Endothelial cell of umbilical vein (primary cell): ENCODE data around the gene RNF214. TPM values are rescaled to one million over a fixed set of nuclear protein-coding genes. Genes with fewer than 3 reads are reported as not detected.

Experiments used
- BruUV-seq: library from RNA; stranded (reverse); fragments of 400-500 nt; replicated peaks from 2 replicates; lab custom pipeline; 2021; lab: Mats Ljungman, UMichigan
- CTCF ChIA-PET: fragments of 300-600, 350-600 bp; sonication (Branson Sonifier 250); formaldehyde crosslinking; loops from one replicate; lab custom pipeline; 2021; ENCODE audit warnings: antibody characterized with exemption, inconsistent platforms; lab: Charles Lee
- POLR2A ChIA-PET: fragments of 300-600, 350-600 bp; sonication (Branson Sonifier 250); formaldehyde crosslinking; loops from one replicate; lab custom pipeline; 2021; ENCODE audit warnings: antibody characterized with exemption, inconsistent platforms; lab: Charles Lee
- DNase-seq: peaks from one replicate; pipeline ENCODE4 v3.0.0-alpha.2; 2011; ENCODE audit warnings: low read depth, low spot score
- FAIRE-seq: peaks from 2 replicates; lab custom pipeline; 2011; peaks lifted over from hg19 to GRCh38; lab: Jason Lieb, UNC
- H2AFZ ChIP-seq: 2 replicates; pipeline ENCODE4 v1.6.0; 2012; ENCODE audit warnings: low read depth, low read length, control low read depth, inconsistent platforms
- H3K27ac ChIP-seq: 2 replicates; pipeline ENCODE4 v1.5.1; 2011; ENCODE audit warnings: low read depth, mild to moderate bottlenecking, control low read depth, low read length, moderate library complexity; ENCODE audit not compliant: insufficient read depth
- H3K27me3 ChIP-seq, 2 experiments: 2 replicates each; pipeline versions ENCODE4 v1.6.0 to v1.6.1; 2011; ENCODE audit warnings: low read length in 2 of 2, mixed read lengths in 1 of 2; ENCODE audit not compliant: control insufficient read depth in 2 of 2, insufficient read depth in 2 of 2
- H3K36me3 ChIP-seq, 2 experiments: 2 replicates in 1 of 2; 3 replicates in 1 of 2; pipeline ENCODE4 v1.5.1; 2011; ENCODE audit warnings: low read length in 2 of 2, mild to moderate bottlenecking in 1 of 2, moderate library complexity in 1 of 2; ENCODE audit not compliant: control insufficient read depth in 2 of 2, insufficient read depth in 2 of 2; ENCODE audit errors: extremely low read depth in 1 of 2
- H3K4me1 ChIP-seq: 3 replicates; pipeline ENCODE4 v1.5.1; 2011; ENCODE audit warnings: mild to moderate bottlenecking, low read length; ENCODE audit not compliant: control insufficient read depth, insufficient read depth; ENCODE audit errors: extremely low read depth
- H3K4me2 ChIP-seq: 2 replicates; pipeline ENCODE4 v1.6.1; 2011; ENCODE audit warnings: low read length, control low read depth, mixed read lengths; ENCODE audit not compliant: insufficient read depth
- H3K4me3 ChIP-seq, 3 experiments: fragments of 200-600 bp in 1 of 3; sonication (generic), shearing (Covaris generic) in 1 of 3; replicated peaks in 1 of 3; 2 replicates each; pipeline ENCODE4 v1.5.1; 2011 to 2016; ENCODE audit warnings: control low read depth in 3 of 3, low read length in 3 of 3, mild to moderate bottlenecking in 2 of 3, inconsistent platforms in 1 of 3, low read depth in 1 of 3, moderate library complexity in 1 of 3; ENCODE audit not compliant: insufficient read depth in 1 of 3
- H3K79me2 ChIP-seq: 2 replicates; pipeline ENCODE4 v1.6.0; 2012; ENCODE audit warnings: low read length, inconsistent platforms; ENCODE audit not compliant: control insufficient read depth, insufficient read depth
- H3K9ac ChIP-seq: replicated peaks from 2 replicates; pipeline ENCODE3; 2011; ENCODE audit warnings: low read length, control low read depth; ENCODE audit not compliant: insufficient read depth; ENCODE audit errors: extremely low read depth
- H3K9me1 ChIP-seq: replicated peaks from 3 replicates; pipeline ENCODE4 v1.6.0; 2011; ENCODE audit warnings: mild to moderate bottlenecking, low read length; ENCODE audit not compliant: control insufficient read depth, insufficient read depth; ENCODE audit errors: extremely low read depth
- H3K9me3 ChIP-seq: replicated peaks from 2 replicates; pipeline ENCODE4 v1.5.1; 2012; ENCODE audit warnings: low read length, inconsistent platforms; ENCODE audit not compliant: control insufficient read depth, insufficient read depth
- H4K20me1 ChIP-seq: replicated peaks from 2 replicates; pipeline ENCODE3; 2011; ENCODE audit warnings: mild to moderate bottlenecking, low read length; ENCODE audit not compliant: control insufficient read depth, insufficient read depth; ENCODE audit errors: extremely low read depth
- CTCF ChIP-seq, 2 donors: IDR thresholded peaks; 1 replicate in 1 of 2; 2 replicates in 1 of 2; pipeline ENCODE4 v1.5.1; 2011; ENCODE audit warnings: low read length in 2 of 2, mild to moderate bottlenecking in 2 of 2, moderate library complexity in 2 of 2, control low read depth in 1 of 2, inconsistent platforms in 1 of 2, low read depth in 1 of 2; ENCODE audit not compliant: insufficient read depth in 1 of 2; ENCODE audit errors: extremely low read depth in 1 of 2
- EZH2 ChIP-seq: IDR thresholded peaks from 2 replicates; pipeline ENCODE4 v1.6.1; 2012; ENCODE audit warnings: borderline replicate concordance, low read depth, mild to moderate bottlenecking, moderate library complexity, low read length, inconsistent platforms; ENCODE audit not compliant: severe bottlenecking
- FOS ChIP-seq: IDR thresholded peaks from 2 replicates; pipeline ENCODE4 v1.6.1; 2011; ENCODE audit warnings: mild to moderate bottlenecking, low read length, moderate library complexity, borderline replicate concordance; ENCODE audit not compliant: insufficient read depth
- GATA2 ChIP-seq: IDR thresholded peaks from 2 replicates; pipeline ENCODE4 v1.7.0; 2011; ENCODE audit warnings: low read depth, mild to moderate bottlenecking, moderate library complexity, mixed read lengths, low read length; ENCODE audit not compliant: insufficient read length, insufficient read depth
- JUN ChIP-seq: IDR thresholded peaks from 2 replicates; pipeline ENCODE4 v1.6.1; 2011; ENCODE audit warnings: borderline replicate concordance, low read depth; ENCODE audit not compliant: insufficient read length, insufficient read depth
- MAX ChIP-seq: IDR thresholded peaks from 2 replicates; pipeline ENCODE4 v1.6.1; 2011; ENCODE audit not compliant: insufficient read depth, insufficient read length
- MYC ChIP-seq: IDR thresholded peaks from one replicate; pipeline ENCODE4 v1.6.1; 2011; ENCODE audit warnings: mild to moderate bottlenecking, low read depth, low read length
- POLR2A ChIP-seq: IDR thresholded peaks from 2 replicates; pipeline ENCODE4 v1.6.1; 2012; ENCODE audit warnings: low read depth, mild to moderate bottlenecking, control low read depth, low read length
- POLR2AphosphoS5 ChIP-seq: IDR thresholded peaks from 2 replicates; pipeline ENCODE4 v1.6.1; 2012; ENCODE audit warnings: low read depth, mild to moderate bottlenecking, control low read depth, low read length, moderate library complexity; ENCODE audit not compliant: insufficient read depth
- dilution Hi-C: fragments of 300-500 bp; cut with MboI; formaldehyde crosslinking; loops from one replicate; pipeline ENCODE4 v1.15.0; 2019; ENCODE audit warnings: low sequenced_read_pairs; ENCODE audit not compliant: extremely low pct_ligation_motif_present
- intact Hi-C: fragments of 100-400 bp; cut with micrococcal nuclease; formaldehyde crosslinking; loops from one replicate; pipeline ENCODE4 v1.10.0; 2022
- polyA plus RNA-seq, 4 experiments: library from polyadenylated mRNA; depleted of rRNA in 3 of 4; stranded (reverse) in 3 of 4; unstranded in 1 of 4; fragments of >200 nt; gene quantifications; 2 replicates each; pipeline versions ENCODE4 v1.2.1 to v1.2.3, GENCODE V29; 2011 to 2012; ENCODE audit warnings: missing spikeins in 1 of 4
- total RNA-seq: library from RNA; stranded (reverse); gene quantifications from 2 replicates; pipeline ENCODE4 v1.2.3, GENCODE V29; 2021

The RNF214 gene
- total and polyA plus RNA-seq, 2 donors (not counting 3 experiments of a cell fraction or from before 2014, with no cell fraction given) = 24.3 to 28.2 TPM

GRCh38 chr11:117281159-117281558, 48.7 kb downstream of the RNF214 start:
- peak overlapping the region; percentile 57 for H3K27ac ChIP-seq
- DNase-seq (peak; percentile 90), FAIRE-seq (peak; percentile 98)
- H3K9me1 ChIP-seq = no peaks in the 10 kb centered on the region
- TF ChIP-seq JUN (peak; percentile 94), POLR2AphosphoS5 (peak; percentile 27), MAX (no peak), FOS (peak; percentile 97)
- H3K9ac ChIP-seq = no peak overlapping the region
- peaks cover 21% of the 10 kb centered on the region for H3K4me1 ChIP-seq
- H3K9me3 ChIP-seq = no peaks in the 10 kb centered on the region
- ChIA-PET POLR2A (no interaction called here), CTCF (interaction anchor here (1.2 to 1.3 kb wide), 2 partner anchors 10 to 42 kb away, joined by 4 to 5 read pairs; no protein-coding TSS in a partner anchor)
- dilution Hi-C loops = no loop called here
- H2AFZ ChIP-seq = no peak overlapping the region
- no TSS peak for BruUV-seq
- H3K27me3 ChIP-seq = no peaks in the 10 kb centered on the region
- H3K4me3 ChIP-seq = no peak overlapping the region
- H3K36me3 ChIP-seq = peaks cover 5 to 9% of the 10 kb centered on the region in 2 experiments
- intact Hi-C loops = loop anchor here (2.0 kb wide), 1 partner anchor 36 kb away; the partner anchor contains the start of gene BACE1
- no peaks in the 10 kb centered on the region for H4K20me1 ChIP-seq
- H3K4me2 ChIP-seq = peak overlapping the region; percentile 6
- H3K79me2 ChIP-seq = no peaks in the 10 kb centered on the region

GRCh38 chr11:117281869-117282268, 49.4 kb downstream of the RNF214 start:
- dilution Hi-C loops (no loop called here), intact Hi-C loops (loop anchor here (2.0 kb wide), 1 partner anchor 35 kb away; the partner anchor contains the start of gene BACE1)
- Histone ChIP-seq H3K9ac (no peak overlapping the region), H4K20me1 (no peaks in the 10 kb centered on the region), H3K36me3 (peaks cover 5 to 9% of the 10 kb centered on the region in 2 experiments), H3K4me2 (no peak overlapping the region), H3K27me3 (no peaks in the 10 kb centered on the region), H3K4me3 (no peak overlapping the region), H3K27ac (peak overlapping the region; percentile 64), H3K9me3 (no peaks in the 10 kb centered on the region), H2AFZ (no peak overlapping the region), H3K4me1 (peaks cover 21% of the 10 kb centered on the region), H3K79me2 (no peaks in the 10 kb centered on the region), H3K9me1 (no peaks in the 10 kb centered on the region)
- POLR2A ChIA-PET = no interaction called here
- TF ChIP-seq MYC = no peak
- no peak for TF ChIP-seq FOS
- no peak for TF ChIP-seq JUN
- TF ChIP-seq EZH2 = no peak
- TF ChIP-seq CTCF (IDR thresholded peaks at IDR 0.05; ENCODE audit: extremely low read depth in 1 of 2, insufficient read depth in 1 of 2, low read depth in 1 of 2, low read length in 2 of 2) = no peak
- no peak for TF ChIP-seq POLR2A
- TF ChIP-seq MAX = no peak
- TF ChIP-seq POLR2AphosphoS5 = no peak
- TF ChIP-seq GATA2 = no peak
- DNase-seq = no peak
- FAIRE-seq = no peak
- BruUV-seq = TSS peak; percentile 43
- CTCF ChIA-PET = no interaction called here
